ENCODE measurements around the gene APH1A. TPM values are rescaled to one million over a fixed set of nuclear protein-coding genes. Genes with fewer than 3 reads are reported as not detected.
A peak's percentile ranks its signal among the peaks of the same experiment; 100 is the strongest.

APH1A gene
- total and polyA plus RNA-seq, 10 of the 15 experiments (the other 5 are each of a cell fraction or from before 2014, with no cell fraction given), result 6.7 to 130 (median 87.7) TPM

GRCh38 chr1:150293433-150294253 lies 24.8 kb upstream of the APH1A start, which contains the start of gene MRPS21 (continued):
- TF ChIP-seq SMAD1 (IDR thresholded peaks at IDR 0.05; ENCODE audit: low read depth, partially characterized antibody) (no peak), BCLAF1 (IDR thresholded peaks at IDR 0.05) (no peak), NR2C1 (IDR thresholded peaks at IDR 0.05) (peak; percentile 70), HSF1 (IDR thresholded peaks at IDR 0.05; ENCODE audit: low read depth, low read length) (no peak), SMAD5 (IDR thresholded peaks at IDR 0.05; ENCODE audit: low read depth) (peak; percentile 96), SRF (IDR thresholded peaks at IDR 0.05; ENCODE audit: low read depth in 2 of 2, low read length in 2 of 2) (peak in 1 of 2 experiments; percentile 60; a peak in 1 of 4 replicates), CREB1 (IDR thresholded peaks at IDR 0.05; ENCODE audit: low read depth) (peak; percentile 97), MYC (IDR thresholded peaks at IDR 0.05; ENCODE audit: insufficient read depth, insufficient read length, insufficient replicate concordance, low read length, severe bottlenecking) (no peak), SUPT20H (IDR thresholded peaks at IDR 0.05; ENCODE audit: borderline replicate concordance, control insufficient read depth, low read depth, low read length) (no peak), ZBED1 (IDR thresholded peaks at IDR 0.05; ENCODE audit: borderline replicate concordance) (no peak)
